GM10248 (cell line): Measurements from ENCODE around the gene SLC6A18.
"Not testable (repeated sequence)": the region's sequence is repeated elsewhere in the genome, so short reads cannot be mapped to it uniquely, and the experiment has no call there.

Experiments
- CTCF ChIA-PET: fragments of 300-600 bp; sonication (Branson Sonifier 250); formaldehyde crosslinking; extraction: SDS; loops from one replicate; lab custom pipeline; 2021; ENCODE audit warnings: antibody characterized with exemption; lab: Yijun Ruan, JAX
- POLR2A ChIA-PET: fragments of 350-650 bp; sonication (Branson Sonifier 250); formaldehyde crosslinking; extraction: SDS; loops from one replicate; lab custom pipeline; 2020; ENCODE audit warnings: antibody characterized with exemption; lab: Yijun Ruan, JAX
- DNase-seq: peaks from one replicate; pipeline ENCODE4 v3.0.0; 2012; ENCODE audit errors: extremely low spot score
- TF ChIP-seq, protein P1 (sequence below): IDR thresholded peaks from 2 replicates; pipeline ENCODE4 v1.5.1; 2012; ENCODE audit warnings: mild to moderate bottlenecking, low read depth; ENCODE audit errors: extremely low read depth, missing control alignments, control extremely low read depth

The SLC6A18 gene

GRCh38 chr5:1226839-1227581 lies 1.8 kb downstream of the SLC6A18 start:
- ChIA-PET POLR2A (no interaction called here), CTCF (no interaction called here)
- DNase-seq: no peak
- TF ChIP-seq, protein P1, sequence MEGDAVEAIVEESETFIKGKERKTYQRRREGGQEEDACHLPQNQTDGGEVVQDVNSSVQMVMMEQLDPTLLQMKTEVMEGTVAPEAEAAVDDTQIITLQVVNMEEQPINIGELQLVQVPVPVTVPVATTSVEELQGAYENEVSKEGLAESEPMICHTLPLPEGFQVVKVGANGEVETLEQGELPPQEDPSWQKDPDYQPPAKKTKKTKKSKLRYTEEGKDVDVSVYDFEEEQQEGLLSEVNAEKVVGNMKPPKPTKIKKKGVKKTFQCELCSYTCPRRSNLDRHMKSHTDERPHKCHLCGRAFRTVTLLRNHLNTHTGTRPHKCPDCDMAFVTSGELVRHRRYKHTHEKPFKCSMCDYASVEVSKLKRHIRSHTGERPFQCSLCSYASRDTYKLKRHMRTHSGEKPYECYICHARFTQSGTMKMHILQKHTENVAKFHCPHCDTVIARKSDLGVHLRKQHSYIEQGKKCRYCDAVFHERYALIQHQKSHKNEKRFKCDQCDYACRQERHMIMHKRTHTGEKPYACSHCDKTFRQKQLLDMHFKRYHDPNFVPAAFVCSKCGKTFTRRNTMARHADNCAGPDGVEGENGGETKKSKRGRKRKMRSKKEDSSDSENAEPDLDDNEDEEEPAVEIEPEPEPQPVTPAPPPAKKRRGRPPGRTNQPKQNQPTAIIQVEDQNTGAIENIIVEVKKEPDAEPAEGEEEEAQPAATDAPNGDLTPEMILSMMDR: no peak

DNA sequence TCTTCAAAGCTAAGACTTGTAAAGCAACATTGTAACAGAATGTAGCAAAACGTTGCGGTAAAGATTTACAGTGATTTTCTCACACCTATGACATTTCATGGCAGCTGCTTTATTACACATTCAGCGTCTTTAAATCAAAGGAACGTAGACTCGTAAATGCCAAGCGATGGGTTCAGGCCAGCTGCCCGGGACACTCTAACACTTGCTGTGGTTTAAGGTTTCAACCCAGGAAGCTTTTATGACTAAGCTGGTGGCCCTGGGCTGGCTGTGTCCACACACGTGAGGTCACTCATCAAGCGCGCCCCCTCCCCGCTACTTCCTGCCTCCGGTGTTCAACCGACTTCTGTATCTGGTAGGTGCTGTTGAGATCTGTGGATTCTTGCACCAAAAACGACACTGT lies 2.5 kb downstream of the SLC6A18 start:
- ChIA-PET CTCF (no interaction called here), POLR2A (no interaction called here)
- TF ChIP-seq, protein P1: no peak
- no peak for DNase-seq

GRCh38 chr5:1228120-1228519 lies 2.9 kb downstream of the SLC6A18 start:
- DNase-seq: no peak
- POLR2A ChIA-PET: no interaction called here
- CTCF ChIA-PET: no interaction called here
- TF ChIP-seq, protein P1: no peak

- POLR2A ChIA-PET, DNase-seq: not testable (repeated sequence)
- CTCF ChIA-PET: interaction anchor here (1.5 kb wide), 1 partner anchor 10 kb away, joined by 3 read pairs; no protein-coding TSS in a partner anchor
Observed at GRCh38 chr5:1229023-1229422, 3.8 kb downstream of the SLC6A18 start.

DNA sequence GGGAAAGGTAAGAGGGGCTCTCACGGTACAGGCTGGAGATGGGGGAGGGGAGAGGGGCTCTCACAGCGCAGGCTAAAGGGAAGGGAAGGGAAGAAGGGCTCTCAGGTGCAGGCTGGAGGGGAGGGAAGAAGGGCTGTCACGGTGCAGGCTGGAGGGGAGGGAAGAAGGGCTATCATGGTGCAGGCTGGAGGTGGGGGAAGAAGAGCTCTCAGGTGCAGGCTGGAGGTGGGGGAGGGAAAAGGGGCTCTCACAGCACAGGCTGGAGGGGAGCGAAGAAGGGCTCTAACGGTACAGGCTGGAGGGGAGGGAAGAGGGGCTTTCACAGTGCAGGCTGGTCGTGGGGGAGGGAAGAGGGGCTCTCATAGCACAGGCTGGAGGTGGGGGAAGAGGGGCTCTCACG lies 4.6 kb downstream of the SLC6A18 start:
- ChIA-PET POLR2A (no interaction called here), CTCF (interaction anchor here (1.5 kb wide), 1 partner anchor 9 kb away, joined by 3 read pairs; no protein-coding TSS in a partner anchor)
- TF ChIP-seq, protein P1: no peak
- DNase-seq: no peak

GRCh38 chr5:1230551-1230950 lies 5.4 kb downstream of the SLC6A18 start:
- TF ChIP-seq, protein P1: no peak
- POLR2A ChIA-PET: no interaction called here
- DNase-seq: no peak
- CTCF ChIA-PET: interaction anchor here (1.6 kb wide), 1 partner anchor 63 kb away, joined by 5 read pairs; no protein-coding TSS in a partner anchor

DNA sequence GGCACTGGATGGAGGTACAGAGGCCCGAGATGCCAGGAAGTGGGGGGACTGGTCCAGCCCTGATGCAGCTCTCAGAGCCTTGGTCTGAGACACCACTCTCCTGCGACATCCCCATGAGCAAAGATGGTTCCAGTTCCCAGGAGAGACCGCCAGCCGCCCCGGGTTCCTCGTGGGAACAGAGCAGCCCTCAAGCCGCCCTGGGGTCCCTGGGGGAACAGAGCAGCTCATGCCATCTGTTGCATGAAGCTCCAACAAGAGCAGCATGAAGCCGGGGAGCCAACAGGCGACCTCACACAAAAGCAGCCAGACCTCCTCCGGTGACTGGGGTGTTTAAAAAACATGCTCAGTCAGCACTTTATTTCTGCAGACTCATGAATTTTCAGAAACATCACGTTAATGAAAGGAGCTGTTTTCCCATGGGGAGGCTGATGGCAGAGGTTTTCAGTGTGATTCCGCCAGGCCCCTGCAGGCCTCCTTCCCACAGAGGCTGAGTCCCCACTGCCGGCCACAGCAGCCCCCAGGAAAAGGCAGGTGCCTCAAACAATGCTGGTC lies 6.2 kb downstream of the SLC6A18 start:
- ChIA-PET CTCF (interaction anchor here (1.6 kb wide), 1 partner anchor 64 kb away, joined by 5 read pairs; no protein-coding TSS in a partner anchor), POLR2A (no interaction called here)
- no peak for DNase-seq
- TF ChIP-seq, protein P1: no peak
